ENCODE results near the gene MSANTD1.

The MSANTD1 gene

GRCh38 chr4:3248811-3249661, at the start of gene MSANTD1:
Gene MSANTD1 (plus strand): TSS chr4:3249159. CDS start chr4:3249223, 64 bp downstream.
- no peak within 1 kb of the TSS for H3K27ac Mint-ChIP-seq
- no peaks in the 10 kb centered on the region for H3K4me1 Mint-ChIP-seq
- no peak within 1 kb of the TSS for H3K4me3 Mint-ChIP-seq
- DNase-seq (no peak), ATAC-seq (no peak)
- no peaks in the 10 kb centered on the region for H3K9me3 Mint-ChIP-seq
- H3K27me3 Mint-ChIP-seq: no peaks in the 10 kb centered on the region
- H3K36me3 Mint-ChIP-seq (ENCODE audit: low read depth): no peaks in the 10 kb centered on the region

- no peaks in the 10 kb centered on the region for H3K9me3 Mint-ChIP-seq
- no peak overlapping the region for H3K4me3 Mint-ChIP-seq
- no peaks in the 10 kb centered on the region for H3K27me3 Mint-ChIP-seq
- DNase-seq (no peak), ATAC-seq (no peak)
- peaks cover 57% of the 10 kb centered on the region for H3K4me1 Mint-ChIP-seq
- peaks cover 22% of the 10 kb centered on the region for H3K36me3 Mint-ChIP-seq (ENCODE audit: low read depth)
- no peak overlapping the region for H3K27ac Mint-ChIP-seq
Observed at GRCh38 chr4:3199653-3200422, 49.1 kb upstream of the MSANTD1 start.

- no peaks in the 10 kb centered on the region for H3K27me3 Mint-ChIP-seq
- no peak overlapping the region for H3K4me3 Mint-ChIP-seq
- ATAC-seq: no peak
- H3K9me3 Mint-ChIP-seq: no peaks in the 10 kb centered on the region
- H3K4me1 Mint-ChIP-seq: peaks cover 51% of the 10 kb centered on the region
- no peak for DNase-seq
- peaks cover 22% of the 10 kb centered on the region for H3K36me3 Mint-ChIP-seq (ENCODE audit: low read depth)
- H3K27ac Mint-ChIP-seq: no peak overlapping the region
Observed at GRCh38 chr4:3200423-3201090, 48.4 kb upstream of the MSANTD1 start.

GRCh38 chr4:3201718-3202702, 46.9 kb upstream of the MSANTD1 start:
- Mint-ChIP-seq H3K4me1 (peaks cover 37% of the 10 kb centered on the region), H3K4me3 (peak overlapping the region; percentile 54), H3K36me3 (ENCODE audit: low read depth) (peaks cover 20% of the 10 kb centered on the region)

GRCh38 chr4:3202836-3203820, 45.8 kb upstream of the MSANTD1 start:
- Mint-ChIP-seq H3K27me3 (no peaks in the 10 kb centered on the region), H3K36me3 (ENCODE audit: low read depth) (peaks cover 21% of the 10 kb centered on the region), H3K4me3 (peak overlapping the region; percentile 54), H3K4me1 (peaks cover 30% of the 10 kb centered on the region), H3K9me3 (no peaks in the 10 kb centered on the region), H3K27ac (peak overlapping the region; percentile 73)
- peak; percentile 25 for ATAC-seq
- peak; percentile 30 for DNase-seq

More at GRCh38 chr4:3201718-3202702, 46.9 kb upstream of the MSANTD1 start:
- Mint-ChIP-seq H3K9me3 (no peaks in the 10 kb centered on the region), H3K27me3 (no peaks in the 10 kb centered on the region), H3K27ac (peak overlapping the region; percentile 73)
- ATAC-seq (peak; percentile 90), DNase-seq (peak; percentile 63)

- Mint-ChIP-seq H3K27me3 (no peaks in the 10 kb centered on the region), H3K27ac (no peak overlapping the region), H3K9me3 (no peaks in the 10 kb centered on the region), H3K4me3 (no peak overlapping the region), H3K4me1 (peaks cover 30% of the 10 kb centered on the region), H3K36me3 (ENCODE audit: low read depth) (peaks cover 23% of the 10 kb centered on the region)
- no peak for ATAC-seq
- no peak for DNase-seq
Observed at GRCh38 chr4:3203971-3204431, 45.0 kb upstream of the MSANTD1 start.

GRCh38 chr4:3205995-3206394, 43.0 kb upstream of the MSANTD1 start:
- Mint-ChIP-seq H3K27me3 (no peaks in the 10 kb centered on the region), H3K9me3 (no peaks in the 10 kb centered on the region), H3K4me3 (no peak overlapping the region), H3K36me3 (ENCODE audit: low read depth) (peaks cover 31% of the 10 kb centered on the region), H3K27ac (no peak overlapping the region), H3K4me1 (peaks cover 29% of the 10 kb centered on the region)
- ATAC-seq (no peak), DNase-seq (no peak)

GRCh38 chr4:3206439-3207100, 42.4 kb upstream of the MSANTD1 start:
- peaks cover 31% of the 10 kb centered on the region for H3K36me3 Mint-ChIP-seq (ENCODE audit: low read depth)
- H3K4me1 Mint-ChIP-seq: peaks cover 25% of the 10 kb centered on the region
- DNase-seq (no peak), ATAC-seq (no peak)
- no peaks in the 10 kb centered on the region for H3K9me3 Mint-ChIP-seq
- no peak overlapping the region for H3K27ac Mint-ChIP-seq
- no peak overlapping the region for H3K4me3 Mint-ChIP-seq
- no peaks in the 10 kb centered on the region for H3K27me3 Mint-ChIP-seq

- Mint-ChIP-seq H3K27ac (no peak overlapping the region), H3K9me3 (no peaks in the 10 kb centered on the region), H3K4me1 (peaks cover 15% of the 10 kb centered on the region), H3K4me3 (no peak overlapping the region), H3K36me3 (ENCODE audit: low read depth) (peaks cover 33% of the 10 kb centered on the region), H3K27me3 (no peaks in the 10 kb centered on the region)
- ATAC-seq (no peak), DNase-seq (no peak)
Observed at GRCh38 chr4:3207531-3208037, 41.4 kb upstream of the MSANTD1 start.

GRCh38 chr4:3208826-3209225, 40.1 kb upstream of the MSANTD1 start:
- Mint-ChIP-seq H3K27me3 (no peaks in the 10 kb centered on the region), H3K4me1 (peaks cover 2% of the 10 kb centered on the region), H3K4me3 (no peak overlapping the region), H3K27ac (no peak overlapping the region), H3K36me3 (ENCODE audit: low read depth) (peaks cover 28% of the 10 kb centered on the region), H3K9me3 (no peaks in the 10 kb centered on the region)
- ATAC-seq (no peak), DNase-seq (no peak)

GRCh38 chr4:3209551-3210325, 39.2 kb upstream of the MSANTD1 start:
- H3K36me3 Mint-ChIP-seq (ENCODE audit: low read depth): peaks cover 25% of the 10 kb centered on the region

GRCh38 chr4:3210467-3210866, 38.5 kb upstream of the MSANTD1 start:
- H3K4me3 Mint-ChIP-seq: no peak overlapping the region

More at GRCh38 chr4:3209551-3210325, 39.2 kb upstream of the MSANTD1 start:
- DNase-seq (no peak), ATAC-seq (no peak)
- no peaks in the 10 kb centered on the region for H3K9me3 Mint-ChIP-seq
- H3K27me3 Mint-ChIP-seq: no peaks in the 10 kb centered on the region
- H3K4me3 Mint-ChIP-seq: no peak overlapping the region
- no peaks in the 10 kb centered on the region for H3K4me1 Mint-ChIP-seq
- H3K27ac Mint-ChIP-seq: no peak overlapping the region

More at GRCh38 chr4:3210467-3210866, 38.5 kb upstream of the MSANTD1 start:
- ATAC-seq: no peak
- no peaks in the 10 kb centered on the region for H3K9me3 Mint-ChIP-seq
- H3K36me3 Mint-ChIP-seq (ENCODE audit: low read depth): peaks cover 28% of the 10 kb centered on the region
- H3K27me3 Mint-ChIP-seq: no peaks in the 10 kb centered on the region
- H3K4me1 Mint-ChIP-seq: no peaks in the 10 kb centered on the region
- no peak for DNase-seq
- H3K27ac Mint-ChIP-seq: no peak overlapping the region
